CD14-positive monocyte (primary cell): ENCODE data around the gene SUOX. TPM values are rescaled to one million over a fixed set of nuclear protein-coding genes. Genes with fewer than 3 reads are reported as not detected.

Source experiments
- DNase-seq, 3 donors: peaks; one replicate each; pipeline ENCODE4 v3.0.0-alpha.2; 2011 to 2022
- H2AFZ ChIP-seq: 2 replicates; pipeline ENCODE4 v1.6.0; 2012; ENCODE audit warnings: mild to moderate bottlenecking, low read depth, low read length, inconsistent platforms; ENCODE audit not compliant: insufficient read depth, poor library complexity, severe bottlenecking
- H3K27ac ChIP-seq, 2 donors: 1 replicate in 1 of 2; 2 replicates in 1 of 2; pipeline ENCODE4 v1.5.1; 2012 to 2013; ENCODE audit warnings: low read length in 2 of 2, control low read depth in 1 of 2, inconsistent platforms in 1 of 2, low read depth in 1 of 2, mild to moderate bottlenecking in 1 of 2
- H3K27me3 ChIP-seq, 2 donors: one replicate each; pipeline versions ENCODE4 v1.6.0 to v1.6.1; 2011 to 2013; ENCODE audit warnings: low read length in 2 of 2; ENCODE audit not compliant: control insufficient read depth in 2 of 2, insufficient read depth in 2 of 2
- H3K36me3 ChIP-seq, 2 donors: replicated peaks in 1 of 2; 1 replicate in 1 of 2; 2 replicates in 1 of 2; pipeline versions ENCODE4 v1.5.1 to v1.6.1; 2012 to 2013; ENCODE audit warnings: low read length in 2 of 2, control low read depth in 1 of 2, inconsistent platforms in 1 of 2, mild to moderate bottlenecking in 1 of 2; ENCODE audit not compliant: insufficient read depth in 2 of 2, control insufficient read depth in 1 of 2
- H3K4me1 ChIP-seq, 2 donors: 1 replicate in 1 of 2; 2 replicates in 1 of 2; pipeline versions ENCODE4 v1.5.1 to v1.6.1; 2012 to 2013; ENCODE audit warnings: low read length in 2 of 2, control low read depth in 1 of 2, inconsistent platforms in 1 of 2, mild to moderate bottlenecking in 1 of 2, moderate library complexity in 1 of 2; ENCODE audit not compliant: insufficient read depth in 2 of 2, control insufficient read depth in 1 of 2
- H3K4me2 ChIP-seq: replicated peaks from 2 replicates; pipeline ENCODE3; 2012; ENCODE audit warnings: low read length, moderate library complexity, mild to moderate bottlenecking; ENCODE audit not compliant: poor library complexity, severe bottlenecking; ENCODE audit errors: extremely low read depth
- H3K4me3 ChIP-seq, 3 experiments: fragments of 200-600 bp in 1 of 3; sonication (generic) in 1 of 3; replicated peaks in 1 of 3; 1 replicate in 2 of 3; 2 replicates in 1 of 3; pipeline ENCODE4 v1.5.1; 2011 to 2013; ENCODE audit warnings: low read length in 3 of 3, mild to moderate bottlenecking in 3 of 3, control low read depth in 2 of 3, low read depth in 2 of 3, inconsistent platforms in 1 of 3, moderate library complexity in 1 of 3
- H3K79me2 ChIP-seq: 2 replicates; pipeline ENCODE4 v1.6.0; 2012; ENCODE audit warnings: mild to moderate bottlenecking, control low read depth, inconsistent platforms, low read length, moderate library complexity; ENCODE audit not compliant: insufficient read depth
- H3K9ac ChIP-seq: 2 replicates; pipeline ENCODE4 v1.6.0; 2017; ENCODE audit warnings: low read length, mild to moderate bottlenecking; ENCODE audit not compliant: insufficient read depth, poor library complexity, severe bottlenecking
- H3K9me3 ChIP-seq, 2 donors: replicated peaks in 1 of 2; 1 replicate in 1 of 2; 2 replicates in 1 of 2; pipeline versions ENCODE4 v1.5.1 to v1.6.1; 2012 to 2013; ENCODE audit warnings: low read length in 2 of 2, control low read depth in 1 of 2; ENCODE audit not compliant: control insufficient read depth in 1 of 2, insufficient read depth in 1 of 2
- H4K20me1 ChIP-seq: 2 replicates; pipeline ENCODE4 v1.6.0; 2012; ENCODE audit warnings: mild to moderate bottlenecking, low read length, control low read depth, moderate library complexity; ENCODE audit not compliant: insufficient read depth
- H3K27ac Mint-ChIP-seq, 7 donors: one replicate each; pipeline ENCODE4 v1.8.0; 2020; ENCODE audit warnings: mild to moderate bottlenecking in 7 of 7, mixed read lengths in 7 of 7, moderate library complexity in 6 of 7, inconsistent platforms in 2 of 7
- H3K27me3 Mint-ChIP-seq, 3 donors: one replicate each; pipeline ENCODE4 v1.8.0; 2021 to 2022; ENCODE audit warnings: low read depth in 3 of 3, mild to moderate bottlenecking in 3 of 3, mixed read lengths in 3 of 3, moderate library complexity in 3 of 3, inconsistent platforms in 1 of 3
- H3K36me3 Mint-ChIP-seq, 2 donors: one replicate each; pipeline ENCODE4 v1.8.0; 2020; ENCODE audit warnings: mixed read lengths in 2 of 2, inconsistent platforms in 1 of 2, mild to moderate bottlenecking in 1 of 2
- H3K4me1 Mint-ChIP-seq: one replicate; pipeline ENCODE4 v1.8.0; 2020; ENCODE audit warnings: mild to moderate bottlenecking, mixed read lengths
- H3K4me3 Mint-ChIP-seq, 2 donors: one replicate each; pipeline ENCODE4 v1.8.0; 2020; ENCODE audit warnings: mild to moderate bottlenecking in 2 of 2, mixed read lengths in 2 of 2, moderate library complexity in 1 of 2
- H3K9me3 Mint-ChIP-seq, 7 donors: one replicate each; pipeline ENCODE4 v1.8.0; 2020 to 2022; ENCODE audit warnings: mixed read lengths in 7 of 7, mild to moderate bottlenecking in 6 of 7, moderate library complexity in 6 of 7, inconsistent platforms in 2 of 7
- WGBS: methylation state at CpG from one replicate; pipeline ENCODE4 v1.1.5; 2013; ENCODE audit warnings: missing lambda C conversion rate; ENCODE audit not compliant: insufficient coverage; 5-methylcytosine and 5-hydroxymethylcytosine counted together
- intact Hi-C, 2 donors: fragments of 100-400 bp; cut with micrococcal nuclease; formaldehyde crosslinking; loops; one replicate each; pipeline versions ENCODE4 v1.15.0 to v1.15.1; 2023
- polyA plus RNA-seq, 3 donors: library from polyadenylated mRNA; depleted of rRNA in 1 of 3; unstranded in 2 of 3; stranded (reverse) in 1 of 3; fragments of 300-500 nt in 2 of 3; fragments of >200 nt in 1 of 3; fragmentation: Illumina TruSeq in 2 of 3; gene quantifications; 1 replicate in 2 of 3; 2 replicates in 1 of 3; pipeline ENCODE4 v1.2.3, GENCODE V29; 2012 to 2021
- TF ChIP-seq, protein P1 (sequence below): fragments of 200-600 bp; IDR thresholded peaks from one replicate; pipeline ENCODE4 v1.8.0; 2022; ENCODE audit warnings: antibody characterized with exemption, mild to moderate bottlenecking

SUOX gene
- polyA plus RNA-seq, 3 donors: 9.7 to 17.1 (median 14.4) TPM

DNA sequence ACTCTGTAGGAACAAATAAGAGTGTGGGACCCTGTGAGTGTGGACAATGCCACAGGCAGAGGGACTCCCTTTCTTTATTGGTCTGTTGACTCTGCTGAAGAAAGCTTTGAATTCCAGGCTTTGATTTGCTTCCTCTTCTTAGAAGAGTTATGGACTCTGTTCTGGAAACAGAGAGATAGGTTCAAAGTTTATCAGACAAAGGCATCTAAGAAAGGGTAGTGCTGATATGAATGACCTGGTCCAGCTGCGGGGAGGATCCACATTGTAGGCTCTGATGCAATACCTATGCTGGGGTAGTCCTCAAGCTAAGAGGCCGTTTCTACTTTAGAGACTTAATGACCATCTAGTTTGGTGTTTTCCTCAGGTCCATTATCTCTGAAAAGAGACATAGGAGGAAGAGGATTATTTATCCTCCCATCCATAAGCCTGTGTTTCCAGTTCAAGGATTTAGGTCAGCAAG is 13.1 kb downstream of the SUOX start:
- Histone ChIP-seq H3K27ac (no peak overlapping the region), H3K79me2 (no peaks in the 10 kb centered on the region), H3K36me3 (no peaks in the 10 kb centered on the region), H4K20me1 (no peaks in the 10 kb centered on the region), H3K4me3 (no peak overlapping the region), H3K9ac (no peak overlapping the region), H3K9me3 (no peaks in the 10 kb centered on the region), H2AFZ (no peak overlapping the region), H3K4me2 (no peak overlapping the region), H3K27me3 (no peaks in the 10 kb centered on the region), H3K4me1 (peaks cover 5 to 12% of the 10 kb centered on the region in 2 donors)
- H3K9me3 Mint-ChIP-seq: no peaks in the 10 kb centered on the region
- no peak overlapping the region for H3K4me3 Mint-ChIP-seq
- peaks cover 19% of the 10 kb centered on the region for H3K4me1 Mint-ChIP-seq
- no peak for DNase-seq
- TF ChIP-seq, protein P1, sequence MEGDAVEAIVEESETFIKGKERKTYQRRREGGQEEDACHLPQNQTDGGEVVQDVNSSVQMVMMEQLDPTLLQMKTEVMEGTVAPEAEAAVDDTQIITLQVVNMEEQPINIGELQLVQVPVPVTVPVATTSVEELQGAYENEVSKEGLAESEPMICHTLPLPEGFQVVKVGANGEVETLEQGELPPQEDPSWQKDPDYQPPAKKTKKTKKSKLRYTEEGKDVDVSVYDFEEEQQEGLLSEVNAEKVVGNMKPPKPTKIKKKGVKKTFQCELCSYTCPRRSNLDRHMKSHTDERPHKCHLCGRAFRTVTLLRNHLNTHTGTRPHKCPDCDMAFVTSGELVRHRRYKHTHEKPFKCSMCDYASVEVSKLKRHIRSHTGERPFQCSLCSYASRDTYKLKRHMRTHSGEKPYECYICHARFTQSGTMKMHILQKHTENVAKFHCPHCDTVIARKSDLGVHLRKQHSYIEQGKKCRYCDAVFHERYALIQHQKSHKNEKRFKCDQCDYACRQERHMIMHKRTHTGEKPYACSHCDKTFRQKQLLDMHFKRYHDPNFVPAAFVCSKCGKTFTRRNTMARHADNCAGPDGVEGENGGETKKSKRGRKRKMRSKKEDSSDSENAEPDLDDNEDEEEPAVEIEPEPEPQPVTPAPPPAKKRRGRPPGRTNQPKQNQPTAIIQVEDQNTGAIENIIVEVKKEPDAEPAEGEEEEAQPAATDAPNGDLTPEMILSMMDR: no peak
- intact Hi-C loops: no loop called here
- H3K36me3 Mint-ChIP-seq: peaks cover 5 to 11% of the 10 kb centered on the region in 2 donors
- peaks cover 0 to 1% (median 0%) of the 10 kb centered on the region in 3 donors for H3K27me3 Mint-ChIP-seq
- H3K27ac Mint-ChIP-seq: no peak overlapping the region
- WGBS: 100% methylated on average over 1 of the region's 2 CpGs

GRCh38 chr12:56011509-56012090 is 14.5 kb downstream of the SUOX start:
- Histone ChIP-seq H2AFZ (no peak overlapping the region), H3K79me2 (no peaks in the 10 kb centered on the region), H3K4me1 (peaks cover 5 to 12% of the 10 kb centered on the region in 2 donors), H3K4me2 (no peak overlapping the region), H3K9me3 (no peaks in the 10 kb centered on the region), H4K20me1 (no peaks in the 10 kb centered on the region), H3K36me3 (no peaks in the 10 kb centered on the region), H3K27ac (no peak overlapping the region), H3K27me3 (no peaks in the 10 kb centered on the region), H3K9ac (no peak overlapping the region), H3K4me3 (no peak overlapping the region)
- Mint-ChIP-seq H3K9me3 (no peaks in the 10 kb centered on the region), H3K36me3 (peaks cover 5 to 11% of the 10 kb centered on the region in 2 donors), H3K4me1 (peaks cover 11% of the 10 kb centered on the region), H3K27me3 (peaks cover 0 to 1% (median 1%) of the 10 kb centered on the region in 3 donors), H3K4me3 (no peak overlapping the region), H3K27ac (peak overlapping the region in 1 of 7 donors; percentile 36)
- intact Hi-C loops: no loop called here
- DNase-seq: no peak
- WGBS: no CpG with 5 or more reads among the region's 2 CpGs
- TF ChIP-seq, protein P1: no peak
